Hepatic stellate cell (primary cell): Measurements from ENCODE around the gene SSBP2.
"Not testable (repeated sequence)": the region's sequence is repeated elsewhere in the genome, so short reads cannot be mapped to it uniquely, and the experiment has no call there.

Experiments used
- DNase-seq: peaks from one replicate; pipeline ENCODE4 v3.0.0; 2011; ENCODE audit warnings: low spot score

SSBP2 gene

GRCh38 chr5:81520769-81521168 lies 230.1 kb downstream of the SSBP2 start:
- no peak for DNase-seq

- DNase-seq = no peak
Measured at GRCh38 chr5:81519217-81519905, 231.5 kb downstream of the SSBP2 start.

GRCh38 chr5:81517462-81517861 lies 233.4 kb downstream of the SSBP2 start:
- no peak for DNase-seq

- no peak for DNase-seq
Measured at GRCh38 chr5:81516091-81516490, 234.8 kb downstream of the SSBP2 start.

GRCh38 chr5:81513982-81514381 lies 236.9 kb downstream of the SSBP2 start:
- DNase-seq = peak; percentile 4

- DNase-seq = no peak
Measured at GRCh38 chr5:81513473-81513872, 237.4 kb downstream of the SSBP2 start.

GRCh38 chr5:81506900-81507588 lies 243.9 kb downstream of the SSBP2 start:
- DNase-seq = peak; percentile 62

GRCh38 chr5:81506378-81506777 lies 244.5 kb downstream of the SSBP2 start:
- no peak for DNase-seq

GRCh38 chr5:81505672-81506071 lies 245.2 kb downstream of the SSBP2 start:
- DNase-seq = no peak

GRCh38 chr5:81503602-81504001 lies 247.3 kb downstream of the SSBP2 start:
- DNase-seq = not testable (repeated sequence)

- DNase-seq = no peak
Measured at GRCh38 chr5:81495286-81495685, 255.6 kb downstream of the SSBP2 start.

- no peak for DNase-seq
Measured at GRCh38 chr5:81488862-81489261, 262.0 kb downstream of the SSBP2 start.

GRCh38 chr5:81486711-81487110 lies 264.2 kb downstream of the SSBP2 start:
- DNase-seq = no peak

GRCh38 chr5:81482595-81482994 lies 268.3 kb downstream of the SSBP2 start:
- DNase-seq = no peak

- DNase-seq = not testable (repeated sequence)
Measured at GRCh38 chr5:81473395-81473794, 277.5 kb downstream of the SSBP2 start.

- no peak for DNase-seq
Measured at GRCh38 chr5:81469676-81470075, 281.2 kb downstream of the SSBP2 start.

GRCh38 chr5:81450940-81451339 lies 300.0 kb downstream of the SSBP2 start:
- DNase-seq = no peak

GRCh38 chr5:81435023-81435422 lies 315.9 kb downstream of the SSBP2 start:
- no peak for DNase-seq

GRCh38 chr5:81429985-81430384 lies 320.9 kb downstream of the SSBP2 start:
- DNase-seq = no peak

- DNase-seq = no peak
Measured at GRCh38 chr5:81429363-81429762, 321.5 kb downstream of the SSBP2 start.

- DNase-seq = peak; percentile 7
Measured at GRCh38 chr5:81428861-81429260, 322.0 kb downstream of the SSBP2 start.

GRCh38 chr5:81428446-81428845 lies 322.5 kb downstream of the SSBP2 start:
- DNase-seq = no peak

GRCh38 chr5:81427566-81427965 lies 323.3 kb downstream of the SSBP2 start:
- DNase-seq = no peak
